AG04450 (cell line): ENCODE results near the gene SEC11C. TPM values are rescaled to one million over a fixed set of nuclear protein-coding genes. Genes with fewer than 3 reads are reported as not detected.

Source experiments
- CTCF ChIA-PET: fragments of 300-600, 350-600 bp; formaldehyde crosslinking; extraction: SDS; loops from one replicate; lab custom pipeline; 2022; ENCODE audit warnings: antibody characterized with exemption, inconsistent platforms; lab: Charles Lee
- POLR2A ChIA-PET: fragments of 350-600 bp; formaldehyde crosslinking; extraction: SDS; loops from one replicate; lab custom pipeline; 2021; ENCODE audit warnings: antibody characterized with exemption, inconsistent platforms; lab: Yijun Ruan, JAX
- DNase-seq: peaks from one replicate; pipeline ENCODE4 v3.0.0-alpha.2; 2011; ENCODE audit warnings: low read depth, low spot score
- H3K27ac ChIP-seq: one replicate; pipeline ENCODE4 v1.5.1; 2012; ENCODE audit warnings: low read depth, low read length, control low read depth
- H3K27me3 ChIP-seq: one replicate; pipeline ENCODE4 v1.6.0; 2012; ENCODE audit warnings: low read length; ENCODE audit not compliant: control insufficient read depth, insufficient read depth
- H3K4me3 ChIP-seq: 2 replicates; pipeline ENCODE4 v1.5.1; 2011; ENCODE audit warnings: mild to moderate bottlenecking, low read depth, low read length, control low read depth
- H3K9me3 ChIP-seq: 2 replicates; pipeline ENCODE4 v1.5.1; 2012; ENCODE audit warnings: low read length; ENCODE audit not compliant: control insufficient read depth, insufficient read depth
- polyA plus RNA-seq: library from polyadenylated mRNA; depleted of rRNA; stranded (reverse); fragments of >200 nt; gene quantifications from 2 replicates; pipeline ENCODE4 v1.2.3, GENCODE V29; 2011
- TF ChIP-seq, protein P1 (sequence below): IDR thresholded peaks from 2 replicates; pipeline ENCODE4 v1.5.1; 2011; ENCODE audit warnings: low read depth, low read length, control low read depth, inconsistent platforms

Gene SEC11C
- polyA plus RNA-seq, 1 experiment = 19.7 TPM

DNA sequence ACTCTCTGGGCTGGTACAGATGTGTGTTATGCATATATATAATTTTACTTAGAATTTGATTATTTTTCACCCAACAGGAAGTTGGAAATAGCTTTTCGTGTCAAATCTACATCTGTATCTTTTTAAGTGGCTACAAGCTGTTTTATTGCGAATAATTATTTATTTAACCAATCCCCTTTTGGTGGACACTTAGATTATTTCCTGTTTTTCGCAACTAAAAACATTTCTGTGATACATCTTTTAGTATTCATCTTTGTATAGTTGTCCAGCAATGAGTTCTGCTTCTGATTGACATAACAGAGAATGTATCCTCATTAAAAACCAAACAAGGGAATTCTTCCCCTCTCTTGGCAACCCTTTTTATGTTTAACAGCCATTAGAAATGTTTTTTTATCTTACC lies 16.6 kb downstream of the SEC11C start:
- Histone ChIP-seq H3K27me3 (no peaks in the 10 kb centered on the region), H3K4me3 (no peak overlapping the region), H3K9me3 (no peaks in the 10 kb centered on the region), H3K27ac (no peak overlapping the region)
- TF ChIP-seq, protein P1, sequence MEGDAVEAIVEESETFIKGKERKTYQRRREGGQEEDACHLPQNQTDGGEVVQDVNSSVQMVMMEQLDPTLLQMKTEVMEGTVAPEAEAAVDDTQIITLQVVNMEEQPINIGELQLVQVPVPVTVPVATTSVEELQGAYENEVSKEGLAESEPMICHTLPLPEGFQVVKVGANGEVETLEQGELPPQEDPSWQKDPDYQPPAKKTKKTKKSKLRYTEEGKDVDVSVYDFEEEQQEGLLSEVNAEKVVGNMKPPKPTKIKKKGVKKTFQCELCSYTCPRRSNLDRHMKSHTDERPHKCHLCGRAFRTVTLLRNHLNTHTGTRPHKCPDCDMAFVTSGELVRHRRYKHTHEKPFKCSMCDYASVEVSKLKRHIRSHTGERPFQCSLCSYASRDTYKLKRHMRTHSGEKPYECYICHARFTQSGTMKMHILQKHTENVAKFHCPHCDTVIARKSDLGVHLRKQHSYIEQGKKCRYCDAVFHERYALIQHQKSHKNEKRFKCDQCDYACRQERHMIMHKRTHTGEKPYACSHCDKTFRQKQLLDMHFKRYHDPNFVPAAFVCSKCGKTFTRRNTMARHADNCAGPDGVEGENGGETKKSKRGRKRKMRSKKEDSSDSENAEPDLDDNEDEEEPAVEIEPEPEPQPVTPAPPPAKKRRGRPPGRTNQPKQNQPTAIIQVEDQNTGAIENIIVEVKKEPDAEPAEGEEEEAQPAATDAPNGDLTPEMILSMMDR = no peak
- ChIA-PET CTCF (no interaction called here), POLR2A (no interaction called here)
- no peak for DNase-seq

DNA sequence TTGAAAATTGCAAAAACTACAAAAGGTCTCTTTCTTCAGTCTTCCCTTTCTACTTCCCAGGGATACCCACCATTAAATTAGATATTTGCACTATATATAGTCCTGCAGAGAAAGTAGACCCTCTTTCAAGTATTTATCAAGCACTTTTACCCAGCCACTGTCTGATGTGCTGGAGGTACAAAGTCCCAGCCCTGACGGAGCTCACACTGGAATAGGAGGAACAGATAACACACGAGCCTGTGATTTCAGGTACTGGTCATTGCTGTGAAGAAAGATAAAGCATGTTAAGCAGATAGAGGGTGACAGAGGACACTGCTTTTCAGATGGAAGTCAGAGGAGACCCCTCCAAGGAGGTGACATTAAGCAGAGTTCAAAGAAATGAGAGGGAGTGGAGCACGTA lies 19.6 kb downstream of the SEC11C start:
- Histone ChIP-seq H3K9me3 (no peaks in the 10 kb centered on the region), H3K27me3 (no peaks in the 10 kb centered on the region), H3K27ac (no peak overlapping the region), H3K4me3 (no peak overlapping the region)
- ChIA-PET POLR2A (no interaction called here), CTCF (no interaction called here)
- TF ChIP-seq, protein P1 = no peak
- no peak for DNase-seq

DNA sequence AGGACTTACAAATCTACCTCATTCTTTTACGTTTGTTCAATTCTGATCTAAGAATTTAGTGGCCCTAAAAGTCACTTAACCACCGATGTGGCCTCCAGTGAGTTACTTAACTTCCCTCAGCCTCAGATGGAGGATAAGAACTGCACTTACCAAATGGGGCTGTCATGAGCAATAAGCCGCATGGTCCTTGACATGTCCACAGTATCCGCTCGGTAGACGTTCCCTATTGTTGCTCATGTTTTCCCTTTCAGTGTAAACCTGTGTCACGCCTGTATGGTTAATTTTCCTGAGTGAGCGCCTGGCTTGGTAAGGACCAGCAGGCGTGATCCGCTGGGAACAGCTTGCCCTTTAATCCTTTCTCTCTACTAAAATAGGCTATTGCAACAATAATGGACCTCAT lies 20.3 kb downstream of the SEC11C start:
- Histone ChIP-seq H3K4me3 (no peak overlapping the region), H3K27ac (no peak overlapping the region), H3K27me3 (no peaks in the 10 kb centered on the region), H3K9me3 (no peaks in the 10 kb centered on the region)
- ChIA-PET CTCF (no interaction called here), POLR2A (no interaction called here)
- no peak for DNase-seq
- TF ChIP-seq, protein P1 = no peak

DNA sequence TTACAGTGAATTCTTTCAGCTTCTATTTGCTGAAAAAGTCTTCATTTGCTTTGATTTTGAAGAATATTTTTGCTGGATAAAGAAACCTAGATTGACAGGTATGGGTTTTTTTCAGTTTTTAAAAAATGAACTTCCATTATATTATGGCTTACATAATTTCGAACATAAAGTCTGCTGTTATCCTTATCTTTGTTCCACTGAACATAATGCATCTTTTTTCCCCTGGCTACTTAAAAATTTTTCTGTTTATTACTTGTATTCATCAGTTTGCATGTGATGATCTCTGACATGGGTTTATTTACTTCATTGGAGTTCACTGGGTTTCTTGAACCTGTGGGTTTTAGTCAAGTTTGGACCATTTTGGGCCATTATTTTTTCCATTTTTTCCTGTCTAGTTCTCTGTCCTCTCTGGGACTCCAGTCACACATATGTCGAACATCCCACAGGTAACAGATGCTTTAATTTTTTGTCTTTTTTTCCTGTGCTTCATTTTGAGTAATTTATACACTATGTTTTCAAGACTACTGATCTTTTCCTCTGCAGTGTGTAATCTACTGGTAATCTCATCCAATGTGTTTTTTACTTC lies 33.1 kb downstream of the SEC11C start:
- CTCF ChIA-PET = interaction anchor here (0.7 kb wide), 1 partner anchor 816 kb away, joined by 3 read pairs; no protein-coding TSS in a partner anchor
- no peaks in the 10 kb centered on the region for H3K9me3 ChIP-seq
- TF ChIP-seq, protein P1 = no peak
- peaks cover 6% of the 10 kb centered on the region for H3K27me3 ChIP-seq
- no peak overlapping the region for H3K4me3 ChIP-seq
- no peak for DNase-seq
- POLR2A ChIA-PET = no interaction called here
- H3K27ac ChIP-seq = no peak overlapping the region

GRCh38 chr18:59177485-59177884 lies 37.8 kb downstream of the SEC11C start:
- Histone ChIP-seq H3K27me3 (peaks cover 9% of the 10 kb centered on the region), H3K9me3 (no peaks in the 10 kb centered on the region), H3K27ac (no peak overlapping the region), H3K4me3 (no peak overlapping the region)
- CTCF ChIA-PET = interaction anchor here (0.6 kb wide), 1 partner anchor 131 kb away, joined by 12 read pairs; no protein-coding TSS in a partner anchor
- no peak for DNase-seq
- TF ChIP-seq, protein P1 = no peak
- POLR2A ChIA-PET = no interaction called here
